Body of pancreas (tissue), 4 donors: ENCODE results near the gene C19orf38.

Source experiments
- POLR2A ChIP-seq, 3 donors: fragments of 450-650 bp; IDR thresholded peaks; one replicate each; pipeline ENCODE4 v1.6.1; 2016; ENCODE audit warnings: antibody characterized with exemption in 3 of 3, mild to moderate bottlenecking in 2 of 3
- TF ChIP-seq, protein P1 (sequence below), 7 experiments: fragments of 450-650 bp in 4 of 7; fragments of 200-600 bp in 3 of 7; sonication (generic) in 3 of 7; IDR thresholded peaks; one replicate each; pipeline ENCODE4 v1.5.1; 2016 to 2019; ENCODE audit warnings: antibody characterized with exemption in 7 of 7

- TF ChIP-seq, protein P1, sequence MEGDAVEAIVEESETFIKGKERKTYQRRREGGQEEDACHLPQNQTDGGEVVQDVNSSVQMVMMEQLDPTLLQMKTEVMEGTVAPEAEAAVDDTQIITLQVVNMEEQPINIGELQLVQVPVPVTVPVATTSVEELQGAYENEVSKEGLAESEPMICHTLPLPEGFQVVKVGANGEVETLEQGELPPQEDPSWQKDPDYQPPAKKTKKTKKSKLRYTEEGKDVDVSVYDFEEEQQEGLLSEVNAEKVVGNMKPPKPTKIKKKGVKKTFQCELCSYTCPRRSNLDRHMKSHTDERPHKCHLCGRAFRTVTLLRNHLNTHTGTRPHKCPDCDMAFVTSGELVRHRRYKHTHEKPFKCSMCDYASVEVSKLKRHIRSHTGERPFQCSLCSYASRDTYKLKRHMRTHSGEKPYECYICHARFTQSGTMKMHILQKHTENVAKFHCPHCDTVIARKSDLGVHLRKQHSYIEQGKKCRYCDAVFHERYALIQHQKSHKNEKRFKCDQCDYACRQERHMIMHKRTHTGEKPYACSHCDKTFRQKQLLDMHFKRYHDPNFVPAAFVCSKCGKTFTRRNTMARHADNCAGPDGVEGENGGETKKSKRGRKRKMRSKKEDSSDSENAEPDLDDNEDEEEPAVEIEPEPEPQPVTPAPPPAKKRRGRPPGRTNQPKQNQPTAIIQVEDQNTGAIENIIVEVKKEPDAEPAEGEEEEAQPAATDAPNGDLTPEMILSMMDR (IDR thresholded peaks at IDR 0.05), result no peak
- TF ChIP-seq POLR2A (IDR thresholded peaks at IDR 0.05), result no peak
Observed at GRCh38 chr19:10836479-10837330, 11.5 kb upstream of the C19orf38 start.
